GM12801 (cell line): ENCODE measurements around the gene PRKAR2B.

Experiments used
- CTCF ChIP-seq: IDR thresholded peaks from one replicate; pipeline ENCODE4 v1.5.1; 2011; ENCODE audit warnings: control low read depth; ENCODE audit not compliant: insufficient read length; ENCODE audit errors: extremely low read depth

PRKAR2B gene

GRCh38 chr7:107046491-107047259, 2.2 kb downstream of the PRKAR2B start:
- TF ChIP-seq CTCF: no peak

- TF ChIP-seq CTCF: no peak
These were observed 3.6 kb downstream of the PRKAR2B start for GRCh38 chr7:107047902-107048782.

- TF ChIP-seq CTCF: no peak
These were observed 4.4 kb downstream of the PRKAR2B start for GRCh38 chr7:107048783-107049418.

GRCh38 chr7:107049480-107049879, 5.0 kb downstream of the PRKAR2B start:
- TF ChIP-seq CTCF: no peak

GRCh38 chr7:107049971-107050532, 5.5 kb downstream of the PRKAR2B start:
- TF ChIP-seq CTCF: no peak

- TF ChIP-seq CTCF: no peak
These were observed 6.9 kb downstream of the PRKAR2B start for GRCh38 chr7:107051376-107051775.
